Frontal cortex (tissue), 4 donors: ENCODE results near the gene GPX3. TPM values are rescaled to one million over a fixed set of nuclear protein-coding genes. Genes with fewer than 3 reads are reported as not detected.

ENCODE experiments used
- DNase-seq, 2 donors: peaks; one replicate each; pipeline ENCODE4 v3.0.0; 2012; ENCODE audit warnings: low spot score in 2 of 2
- FAIRE-seq: peaks from 2 replicates; lab custom pipeline; 2012; peaks lifted over from hg19 to GRCh38; lab: Jason Lieb, UNC
- total RNA-seq: library from RNA; depleted of rRNA; stranded (reverse); fragments of >200 nt; gene quantifications from one replicate; pipeline ENCODE4 v1.2.3, GENCODE V29; 2014
- donor health status: control.
- donor health status: control.
- donor health status: control.

Gene GPX3
- total RNA-seq, 1 donor from 2014 or later: 4.1 TPM

DNA sequence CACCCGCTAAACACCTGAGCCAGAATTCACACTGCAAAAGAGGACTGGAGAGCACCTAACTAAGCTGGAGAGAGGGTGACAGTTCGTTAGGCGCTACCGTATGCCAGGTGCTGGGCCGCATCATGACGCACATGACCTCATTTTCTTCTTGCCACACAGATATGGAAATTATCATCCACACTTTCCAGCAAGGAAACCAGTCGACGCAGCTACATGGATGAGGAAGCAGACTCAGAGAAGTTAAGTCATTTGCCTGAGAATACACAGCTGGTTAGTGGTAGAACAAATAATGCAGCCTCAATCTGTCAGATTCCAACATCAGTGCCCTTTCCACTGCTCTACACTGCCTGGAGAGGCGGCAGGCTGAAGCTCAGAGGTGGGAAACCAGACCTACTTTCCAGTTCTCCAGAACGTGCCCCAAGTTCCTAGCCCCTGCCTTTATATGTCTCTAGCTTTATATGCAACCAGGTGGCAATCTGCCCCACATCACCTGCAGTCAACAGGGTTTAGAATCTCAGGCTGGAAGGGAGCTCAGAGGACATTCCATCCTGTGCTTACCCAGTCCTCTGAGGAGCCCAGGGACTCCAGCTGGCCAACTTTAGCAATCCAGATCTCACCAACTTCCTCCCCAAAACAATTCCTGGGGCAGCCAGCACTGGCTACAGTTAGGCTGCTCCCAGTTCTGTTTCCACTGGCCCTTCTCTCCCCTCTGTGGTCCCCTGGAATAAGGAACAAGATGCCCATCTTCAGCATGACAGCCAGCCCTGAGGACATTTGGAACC lies 51.6 kb downstream of the GPX3 start:
- no peak for DNase-seq

DNA sequence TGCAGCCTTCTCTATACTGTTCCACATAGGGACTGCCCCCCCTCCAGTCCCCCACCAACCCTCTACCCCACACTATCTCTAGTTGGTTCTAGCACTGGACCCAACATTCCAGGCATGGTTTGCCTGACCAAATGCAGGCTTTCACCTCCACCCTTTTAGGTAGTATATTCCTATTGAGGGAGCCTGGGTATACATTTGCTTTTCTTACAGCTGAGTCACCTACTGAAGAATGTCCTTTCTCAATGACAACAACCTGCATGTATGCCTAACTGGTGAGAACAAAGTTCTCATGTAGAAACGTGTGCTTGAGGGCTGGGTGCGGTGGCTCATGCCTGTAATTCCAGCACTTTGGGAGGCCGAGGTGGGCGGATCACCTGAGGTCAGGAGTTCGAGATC lies 52.2 kb downstream of the GPX3 start:
- FAIRE-seq (no peak), DNase-seq (no peak)

More for the DNA sequence above, 51.6 kb downstream of the GPX3 start:
- FAIRE-seq: no peak

DNA sequence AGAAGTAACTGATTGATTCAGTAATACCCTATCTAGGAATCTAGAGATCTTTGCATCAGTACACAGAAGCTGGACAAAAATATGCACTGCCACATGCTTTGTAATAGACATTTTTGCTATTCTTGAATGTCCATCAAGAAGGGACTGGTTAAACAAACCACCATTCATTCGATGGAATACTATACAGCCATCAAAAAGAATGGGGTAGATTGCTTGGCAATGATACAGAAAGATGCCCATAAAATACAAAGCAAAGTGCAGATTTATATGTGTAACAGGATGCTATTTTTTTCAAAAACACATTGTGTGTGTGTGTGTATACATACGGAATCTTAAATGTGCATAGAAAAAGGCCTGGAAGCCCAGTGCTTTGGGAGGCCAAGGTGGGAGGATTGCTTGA lies 52.9 kb downstream of the GPX3 start:
- FAIRE-seq (no peak), DNase-seq (no peak)

DNA sequence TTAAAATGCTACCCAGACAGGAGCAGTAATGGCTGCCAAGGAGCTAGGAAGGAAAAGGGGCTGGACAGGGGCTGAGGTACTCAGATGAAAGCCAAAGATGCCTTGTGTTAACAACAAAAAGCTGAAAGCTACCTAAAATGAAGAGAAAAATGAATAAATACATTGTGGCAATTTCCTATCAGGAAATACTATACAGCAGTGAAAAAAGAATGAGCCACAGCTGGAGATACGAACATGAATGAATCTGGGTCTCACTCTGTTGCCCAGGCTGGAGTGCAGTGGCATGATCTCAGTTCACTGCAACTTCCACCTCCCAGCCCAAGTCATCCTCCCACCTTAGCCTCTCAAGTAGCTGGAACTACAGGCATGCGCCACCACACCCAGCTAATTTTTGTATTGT lies 54.2 kb downstream of the GPX3 start:
- FAIRE-seq (no peak), DNase-seq (no peak)

DNA sequence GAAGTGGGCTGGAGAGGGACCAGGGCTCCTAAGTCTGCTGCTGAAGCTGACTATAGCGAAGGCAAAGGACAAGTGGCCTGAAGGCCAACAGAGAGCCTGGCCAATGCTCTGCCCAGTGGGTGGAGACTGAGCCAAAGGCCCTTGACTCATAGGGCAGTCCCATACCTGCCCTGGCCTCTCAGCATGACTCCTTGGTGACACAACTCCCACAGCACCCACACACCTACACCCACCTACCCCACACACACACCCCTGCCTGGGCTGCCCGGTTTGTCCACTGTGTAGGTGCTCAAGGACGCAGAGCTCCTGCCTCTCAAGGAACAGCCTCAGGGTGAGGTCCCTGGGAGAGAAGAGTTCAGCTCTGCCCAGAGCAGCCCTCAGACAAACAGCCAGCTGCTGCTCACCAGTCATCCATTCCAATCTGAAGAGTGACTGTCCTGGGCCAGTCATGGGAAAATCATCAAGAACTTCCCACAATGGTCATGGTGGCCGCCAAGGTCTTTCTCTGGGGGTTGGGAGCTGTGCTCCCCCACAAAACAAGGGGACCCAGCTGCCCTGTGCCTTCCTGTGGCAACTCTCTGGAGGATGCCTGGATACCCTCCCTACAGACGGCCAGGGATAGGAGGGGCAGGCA lies 55.4 kb downstream of the GPX3 start:
- no peak for FAIRE-seq
- no peak for DNase-seq

DNA sequence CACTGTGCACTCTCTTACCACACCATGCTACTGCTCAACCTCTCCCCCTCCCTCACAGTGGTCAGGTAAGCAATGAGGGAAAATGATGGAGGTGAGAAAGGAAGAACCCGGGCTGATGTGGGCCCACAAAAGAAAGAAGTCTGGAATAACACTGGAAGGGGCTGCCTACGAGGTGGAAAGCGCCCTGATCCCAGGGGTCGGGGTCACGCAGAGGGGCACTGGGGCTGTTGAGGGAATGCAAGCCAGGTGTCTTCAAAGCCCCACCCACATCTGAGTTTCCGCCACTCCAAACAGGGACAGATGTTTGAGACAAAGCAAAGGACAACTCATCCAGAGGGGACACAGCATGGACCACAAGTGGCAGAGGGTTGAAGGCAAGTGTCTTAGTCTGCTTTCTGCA lies 56.2 kb downstream of the GPX3 start:
- FAIRE-seq (no peak), DNase-seq (no peak)

DNA sequence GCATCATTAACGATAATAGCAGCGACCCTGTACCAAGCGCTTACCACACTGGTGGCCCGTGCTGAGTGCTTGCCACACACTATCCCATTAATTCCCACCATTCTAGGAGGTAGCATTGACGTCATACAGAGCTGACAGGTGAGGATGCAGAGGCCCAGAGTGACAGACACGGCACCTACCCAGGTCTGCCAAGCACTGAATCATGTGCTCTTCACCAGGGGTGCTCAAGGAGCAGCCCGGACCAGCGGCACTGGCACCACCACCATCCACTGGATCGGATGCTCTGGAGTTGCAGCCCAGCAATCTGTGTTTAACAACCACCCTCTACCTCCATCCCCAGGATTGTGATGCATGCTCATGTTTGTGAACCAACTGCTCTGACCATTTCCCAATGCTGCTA lies 57.0 kb downstream of the GPX3 start:
- no peak for FAIRE-seq
- DNase-seq: no peak

DNA sequence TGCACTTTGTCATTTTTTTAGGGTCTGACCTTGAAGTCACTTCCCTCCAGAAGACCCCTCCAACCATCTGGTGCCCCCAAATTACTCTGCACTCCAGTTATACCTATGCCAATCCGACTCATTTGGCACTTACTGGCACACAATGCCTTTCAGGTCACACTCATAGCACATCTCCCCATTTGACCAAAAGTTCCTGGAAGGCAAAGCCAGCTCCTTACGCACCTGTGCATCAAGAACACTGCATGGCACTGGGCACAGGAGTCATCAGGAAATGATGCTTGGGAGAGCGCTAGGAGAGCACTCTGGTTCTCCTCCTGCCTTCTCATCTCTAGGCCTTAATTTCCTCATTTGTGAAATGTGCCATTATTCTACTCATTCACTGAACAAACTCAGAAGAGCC lies 57.6 kb downstream of the GPX3 start:
- DNase-seq: no peak
- FAIRE-seq: no peak

Other genes with a start within 250 kb of the GPX3 start
- 2.4 TPM for gene SMIM3, start 241.8 kb upstream of the GPX3 start, total RNA-seq
- gene IRGM, start 174.1 kb upstream of the GPX3 start, total RNA-seq: not detected
- gene ZNF300, start 115.6 kb upstream of the GPX3 start, total RNA-seq: 90.9 TPM
- gene TNIP1, start 60.4 kb downstream of the GPX3 start, total RNA-seq: 15.1 TPM
- gene ANXA6, start 137.2 kb downstream of the GPX3 start, total RNA-seq: 48.9 TPM
- 0.41 TPM for gene CCDC69, start 203.5 kb downstream of the GPX3 start, total RNA-seq
- gene GM2A, start 232.6 kb downstream of the GPX3 start, total RNA-seq: 7.3 TPM